Colonic mucosa (tissue), 4 donors: ENCODE data around the gene PRKAG2. TPM values are rescaled to one million over a fixed set of nuclear protein-coding genes. Genes with fewer than 3 reads are reported as not detected.

Source experiments
- DNase-seq: peaks from one replicate; pipeline ENCODE4 v3.0.0-alpha.2; 2020
- H3K27ac ChIP-seq: fragments of 200-600 bp; one replicate; pipeline ENCODE4 v1.8.0; 2021
- H3K27me3 ChIP-seq: fragments of 200-600 bp; one replicate; pipeline ENCODE4 v1.8.0; 2021
- H3K36me3 ChIP-seq: fragments of 200-600 bp; one replicate; pipeline ENCODE4 v1.8.0; 2021
- H3K4me1 ChIP-seq: fragments of 200-600 bp; one replicate; pipeline ENCODE4 v1.8.0; 2021; ENCODE audit warnings: mild to moderate bottlenecking
- H3K4me3 ChIP-seq: fragments of 200-600 bp; one replicate; pipeline ENCODE4 v1.8.0; 2021
- H3K9ac ChIP-seq, 2 donors: one replicate each; pipeline ENCODE4 v1.7.0; 2013; ENCODE audit warnings: control low read depth in 2 of 2, low read depth in 2 of 2, low read length in 2 of 2
- H3K9me3 ChIP-seq: fragments of 200-600 bp; one replicate; pipeline ENCODE4 v1.8.0; 2021
- CTCF ChIP-seq: fragments of 200-600 bp; IDR thresholded peaks from one replicate; pipeline ENCODE4 v1.8.0; 2022; ENCODE audit warnings: antibody characterized with exemption, mild to moderate bottlenecking
- intact Hi-C: fragments of 100-400 bp; cut with DNase I; formaldehyde crosslinking; loops from one replicate; pipeline ENCODE4 v1.14.1; 2022
- total RNA-seq, 2 donors: library from RNA; stranded (reverse); fragmentation: NEBNext Ultra II Directional in 1 of 2; extraction: Animal tissue kit (Norgen Biotek cat#: 25700) in 1 of 2; gene quantifications; one replicate each; pipeline ENCODE4 v1.2.1, GENCODE V29; 2021
- donor health status: healthy.
- donor health status: DM: no; HTN: no; CAD: no.
- donor health status: DM: no; HTN: no; CAD: no.

The PRKAG2 gene
- total RNA-seq, 2 donors from 2014 or later = 36.3 to 42.0 TPM

GRCh38 chr7:151836927-151837205, 40.0 kb downstream of the PRKAG2 start:
- intact Hi-C loops = no loop called here
- no peak overlapping the region for H3K27ac ChIP-seq
- no peak overlapping the region for H3K9ac ChIP-seq
- no peaks in the 10 kb centered on the region for H3K9me3 ChIP-seq
- no peak overlapping the region for H3K4me3 ChIP-seq
- H3K36me3 ChIP-seq = no peaks in the 10 kb centered on the region
- H3K27me3 ChIP-seq = no peaks in the 10 kb centered on the region
- no peak for TF ChIP-seq CTCF
- no peak for DNase-seq
- no peaks in the 10 kb centered on the region for H3K4me1 ChIP-seq

GRCh38 chr7:151836191-151836926, 40.6 kb downstream of the PRKAG2 start:
- TF ChIP-seq CTCF = no peak
- no peaks in the 10 kb centered on the region for H3K4me1 ChIP-seq
- intact Hi-C loops = no loop called here
- H3K36me3 ChIP-seq = no peaks in the 10 kb centered on the region
- no peak overlapping the region for H3K9ac ChIP-seq
- H3K9me3 ChIP-seq = no peaks in the 10 kb centered on the region
- no peak overlapping the region for H3K4me3 ChIP-seq
- no peaks in the 10 kb centered on the region for H3K27me3 ChIP-seq
- no peak for DNase-seq
- H3K27ac ChIP-seq = no peak overlapping the region

- H3K9ac ChIP-seq = no peak overlapping the region
- intact Hi-C loops = no loop called here
Measured at GRCh38 chr7:151835636-151836035, 41.3 kb downstream of the PRKAG2 start.

GRCh38 chr7:151834271-151835035, 42.5 kb downstream of the PRKAG2 start:
- Histone ChIP-seq H3K9ac (no peak overlapping the region), H3K27ac (no peak overlapping the region), H3K27me3 (no peaks in the 10 kb centered on the region), H3K4me3 (no peak overlapping the region), H3K9me3 (no peaks in the 10 kb centered on the region), H3K36me3 (no peaks in the 10 kb centered on the region), H3K4me1 (no peaks in the 10 kb centered on the region)
- no peak for DNase-seq
- intact Hi-C loops = no loop called here
- TF ChIP-seq CTCF = no peak

More at GRCh38 chr7:151835636-151836035, 41.3 kb downstream of the PRKAG2 start:
- Histone ChIP-seq H3K4me1 (no peaks in the 10 kb centered on the region), H3K36me3 (no peaks in the 10 kb centered on the region), H3K27ac (no peak overlapping the region), H3K27me3 (no peaks in the 10 kb centered on the region), H3K9me3 (no peaks in the 10 kb centered on the region), H3K4me3 (no peak overlapping the region)
- no peak for TF ChIP-seq CTCF
- DNase-seq = no peak

- no peaks in the 10 kb centered on the region for H3K36me3 ChIP-seq
- no peak for DNase-seq
Measured at GRCh38 chr7:151833691-151834090, 43.2 kb downstream of the PRKAG2 start.

More at GRCh38 chr7:151833691-151834090, 43.2 kb downstream of the PRKAG2 start:
- intact Hi-C loops = no loop called here
- no peak overlapping the region for H3K4me3 ChIP-seq
- H3K9ac ChIP-seq = no peak overlapping the region
- H3K27ac ChIP-seq = no peak overlapping the region
- H3K27me3 ChIP-seq = no peaks in the 10 kb centered on the region
- no peaks in the 10 kb centered on the region for H3K4me1 ChIP-seq
- H3K9me3 ChIP-seq = no peaks in the 10 kb centered on the region
- TF ChIP-seq CTCF = no peak
